Cerebellar cortex (tissue), 1 donor: Measurements from ENCODE around the gene ZCRB1.

Experiments
- DNase-seq: peaks from one replicate; pipeline ENCODE4 v3.0.0-alpha.2; 2015; ENCODE audit warnings: low spot score

The ZCRB1 gene

GRCh38 chr12:42278128-42278510 is 47.8 kb downstream of the ZCRB1 start:
- DNase-seq, result no peak

GRCh38 chr12:42277396-42278127 is 48.3 kb downstream of the ZCRB1 start:
- no peak for DNase-seq

GRCh38 chr12:42275499-42275898 is 50.4 kb downstream of the ZCRB1 start:
- no peak for DNase-seq

GRCh38 chr12:42273706-42274105 is 52.2 kb downstream of the ZCRB1 start:
- DNase-seq, result no peak

- DNase-seq, result no peak
Measured at GRCh38 chr12:42270596-42270995, 55.3 kb downstream of the ZCRB1 start.

- DNase-seq, result no peak
Measured at GRCh38 chr12:42267413-42268190, 58.3 kb downstream of the ZCRB1 start.

- DNase-seq, result no peak
Measured at GRCh38 chr12:42266579-42267230, 59.2 kb downstream of the ZCRB1 start.

GRCh38 chr12:42262271-42262670 is 63.6 kb downstream of the ZCRB1 start:
- no peak for DNase-seq
